GM23338 (cell line): ENCODE measurements around the gene BAG5. TPM values are rescaled to one million over a fixed set of nuclear protein-coding genes. Genes with fewer than 3 reads are reported as not detected.

Experiments
- ATAC-seq: fragments of 200-7000 bp; cut with Tn5 transposase; 3 replicates; pipeline ENCODE4 v1.9.1; 2020
- DNase-seq: peaks from one replicate; pipeline ENCODE4 v3.0.0-alpha.2; 2015; ENCODE audit warnings: low spot score
- H2AFZ ChIP-seq: fragments of 200-600 bp; sonication (generic); 2 replicates; pipeline ENCODE4 v1.8.0; 2016; ENCODE audit warnings: antibody characterized with exemption, mild to moderate bottlenecking, moderate library complexity
- H3F3A ChIP-seq: fragments of 200-600 bp; sonication (generic); replicated peaks from 2 replicates; pipeline ENCODE4 v1.8.0; 2017; ENCODE audit warnings: antibody characterized with exemption, mixed run types, low read depth
- H3K27ac ChIP-seq: fragments of 200-600 bp; sonication (generic); 2 replicates; pipeline ENCODE4 v1.6.1; 2016; ENCODE audit warnings: low read depth
- H3K27me3 ChIP-seq: fragments of 200-600 bp; sonication (generic); 2 replicates; pipeline ENCODE4 v1.8.0; 2016; ENCODE audit warnings: mild to moderate bottlenecking, mixed run types, moderate library complexity; ENCODE audit not compliant: insufficient read depth
- H3K36me3 ChIP-seq: fragments of 200-600 bp; sonication (generic); 2 replicates; pipeline ENCODE4 v1.8.0; 2016; ENCODE audit warnings: mild to moderate bottlenecking; ENCODE audit not compliant: insufficient read depth
- H3K4me1 ChIP-seq: fragments of 200-600 bp; sonication (generic); 2 replicates; pipeline ENCODE4 v1.8.0; 2016; ENCODE audit warnings: mild to moderate bottlenecking, moderate library complexity; ENCODE audit not compliant: insufficient read depth
- H3K4me2 ChIP-seq: fragments of 200-600 bp; sonication (generic); 2 replicates; pipeline ENCODE4 v1.7.1; 2017; ENCODE audit warnings: mixed run types
- H3K4me3 ChIP-seq: fragments of 200-600 bp; sonication (generic); 2 replicates; pipeline ENCODE4 v1.6.1; 2016; ENCODE audit warnings: mixed run types
- H3K79me2 ChIP-seq: fragments of 200-600 bp; sonication (generic); replicated peaks from 2 replicates; pipeline ENCODE4 v1.8.0; 2017; ENCODE audit warnings: mild to moderate bottlenecking; ENCODE audit not compliant: insufficient read depth
- H3K9me2 ChIP-seq: fragments of 200-600 bp; sonication (generic); 2 replicates; pipeline ENCODE4 v1.8.0; 2017; ENCODE audit not compliant: insufficient read depth
- H4K20me1 ChIP-seq: fragments of 200-600 bp; sonication (generic); replicated peaks from 2 replicates; pipeline ENCODE4 v1.8.0; 2017; ENCODE audit warnings: mild to moderate bottlenecking; ENCODE audit not compliant: insufficient read depth
- H3K27ac Mint-ChIP-seq: 2 replicates; pipeline ENCODE4 v1.8.0; 2020; ENCODE audit warnings: inconsistent platforms, mild to moderate bottlenecking, moderate library complexity, mixed read lengths
- H3K27me3 Mint-ChIP-seq: 3 replicates; pipeline ENCODE4 v1.8.0; 2022; ENCODE audit warnings: low read depth, mild to moderate bottlenecking, moderate library complexity, mixed read lengths, inconsistent platforms; ENCODE audit not compliant: insufficient read depth, poor library complexity
- H3K36me3 Mint-ChIP-seq: 3 replicates; pipeline ENCODE4 v1.8.0; 2021; ENCODE audit warnings: low read depth, mild to moderate bottlenecking, inconsistent platforms, moderate library complexity, mixed read lengths
- H3K4me1 Mint-ChIP-seq: 3 replicates; pipeline ENCODE4 v1.8.0; 2020; ENCODE audit warnings: mild to moderate bottlenecking, inconsistent platforms, mixed read lengths
- H3K4me3 Mint-ChIP-seq: 3 replicates; pipeline ENCODE4 v1.8.0; 2021; ENCODE audit warnings: moderate library complexity, mild to moderate bottlenecking, inconsistent platforms, mixed read lengths
- H3K9me3 Mint-ChIP-seq: 3 replicates; pipeline ENCODE4 v1.8.0; 2020; ENCODE audit warnings: moderate library complexity, mild to moderate bottlenecking, inconsistent platforms, mixed read lengths
- CREB1 ChIP-seq: fragments of 250-450 bp; sonication (Bioruptor Pico); IDR thresholded peaks from 2 replicates; pipeline ENCODE4 v1.5.0; 2020; ENCODE audit warnings: low read depth, mild to moderate bottlenecking, moderate library complexity
- EZH2phosphoT487 ChIP-seq: fragments of 200-600 bp; sonication (generic); IDR thresholded peaks from one replicate; pipeline ENCODE4 v1.8.1; 2018; ENCODE audit warnings: antibody characterized with exemption; ENCODE audit not compliant: unreplicated experiment
- JUNB ChIP-seq: IDR thresholded peaks from one replicate; pipeline ENCODE4 v1.6.1; 2016; ENCODE audit warnings: antibody characterized with exemption; ENCODE audit not compliant: unreplicated experiment
- NANOG ChIP-seq: IDR thresholded peaks from 2 replicates; pipeline ENCODE4 v1.6.1; 2016; ENCODE audit warnings: antibody characterized with exemption, borderline replicate concordance
- POLR2AphosphoS5 ChIP-seq: IDR thresholded peaks from 2 replicates; pipeline ENCODE4 v1.6.1; 2016; ENCODE audit warnings: antibody characterized with exemption, low read depth
- STAT1 ChIP-seq: IDR thresholded peaks from one replicate; pipeline ENCODE4 v1.6.1; 2016; ENCODE audit warnings: antibody characterized with exemption; ENCODE audit not compliant: unreplicated experiment
- ZNF114 ChIP-seq: fragments of 250-450 bp; sonication (Bioruptor Pico); IDR thresholded peaks from 2 replicates; pipeline ENCODE4 v1.5.0; 2020; ENCODE audit warnings: mild to moderate bottlenecking, moderate library complexity
- ZNF331 ChIP-seq: fragments of 250-450 bp; sonication (Bioruptor Pico); IDR thresholded peaks from 2 replicates; pipeline ENCODE4 v1.5.0; 2020; ENCODE audit warnings: low read depth, mild to moderate bottlenecking, moderate library complexity
- polyA plus RNA-seq: library from polyadenylated mRNA; unstranded; fragments of >200 nt; fragmentation: Nextera tagmentation; extraction: Ambion mirVana; gene quantifications from 2 replicates; pipeline ENCODE4 v1.2.1, GENCODE V29; 2016
- total RNA-seq: library from RNA; depleted of rRNA; stranded (reverse); fragments of >200 nt; shearing (Covaris generic); gene quantifications from 2 replicates; pipeline ENCODE4 v1.2.3, GENCODE V29; 2014
- TF ChIP-seq, protein P1 (sequence below): IDR thresholded peaks from one replicate; pipeline ENCODE4 v1.6.1; 2018; ENCODE audit warnings: antibody characterized with exemption; ENCODE audit not compliant: unreplicated experiment
- TF ChIP-seq, protein P2 (sequence below), 2 experiments: fragments of 200-600 bp in 1 of 2; sonication (generic) in 1 of 2; conservative IDR thresholded peaks; 2 replicates each; pipeline versions ENCODE4 v1.5.1 to v1.6.1; 2016 to 2017; ENCODE audit warnings: antibody characterized with exemption in 2 of 2, low read depth in 2 of 2, mild to moderate bottlenecking in 2 of 2, moderate library complexity in 1 of 2
- TF ChIP-seq, protein P3 (sequence below): IDR thresholded peaks from 2 replicates; pipeline ENCODE4 v1.6.1; 2016; ENCODE audit warnings: antibody characterized with exemption

Gene BAG5
- total and polyA plus RNA-seq, 2 experiments from 2014 or later = 21.1 to 29.2 TPM

DNA sequence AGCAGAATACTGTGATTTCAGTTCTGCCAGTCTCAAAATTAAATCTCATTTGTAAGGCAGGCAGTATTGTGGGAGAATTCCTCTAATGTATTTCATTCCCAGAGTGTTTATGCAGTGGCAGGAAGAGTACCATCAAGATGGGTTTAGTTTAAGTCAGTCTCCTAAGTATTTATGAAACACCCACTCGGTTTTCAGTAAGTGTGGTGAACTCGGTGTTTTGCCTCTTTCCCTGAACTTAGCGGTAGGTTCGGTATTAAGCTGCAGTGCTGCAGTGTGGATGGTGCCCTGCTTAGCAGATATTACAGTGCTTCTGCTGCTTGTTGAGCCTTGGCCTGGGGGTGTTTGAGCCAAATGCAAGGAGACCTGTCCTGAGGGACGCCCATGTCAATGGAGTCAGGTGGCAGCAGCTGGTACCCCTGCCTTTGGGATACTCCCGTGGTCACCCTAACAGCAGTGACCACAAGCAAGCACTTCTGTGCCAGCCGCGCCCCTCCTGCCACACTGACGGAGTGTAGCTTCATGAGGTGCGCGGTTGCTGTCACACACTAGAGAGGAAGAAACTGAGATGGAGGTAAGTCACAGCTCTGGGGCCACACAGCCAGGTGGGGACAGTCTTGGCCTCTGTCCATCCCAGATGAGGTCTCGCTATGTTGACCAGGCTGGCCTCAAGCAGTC is 16.1 kb upstream of the BAG5 start:
- Histone ChIP-seq H3K9me2 (no peaks in the 10 kb centered on the region), H3K79me2 (0 out of 2 replicates have a peak, but pooled peaks cover 5% of the 10 kb centered on the region), H3F3A (peaks cover 2% of the 10 kb centered on the region), H3K27me3 (no peaks in the 10 kb centered on the region), H3K4me2 (no peak overlapping the region), H3K4me3 (no peak overlapping the region), H4K20me1 (peaks cover 3% of the 10 kb centered on the region; the same call in 1 of the 2 replicates), H3K4me1 (no peaks in the 10 kb centered on the region), H3K27ac (no peak overlapping the region), H3K36me3 (peaks cover 3% of the 10 kb centered on the region), H2AFZ (no peak overlapping the region)
- H3K27me3 Mint-ChIP-seq = no peaks in the 10 kb centered on the region
- no peaks in the 10 kb centered on the region for H3K4me1 Mint-ChIP-seq
- H3K4me3 Mint-ChIP-seq = no peak overlapping the region
- H3K27ac Mint-ChIP-seq = no peak overlapping the region
- TF ChIP-seq, protein P1, sequence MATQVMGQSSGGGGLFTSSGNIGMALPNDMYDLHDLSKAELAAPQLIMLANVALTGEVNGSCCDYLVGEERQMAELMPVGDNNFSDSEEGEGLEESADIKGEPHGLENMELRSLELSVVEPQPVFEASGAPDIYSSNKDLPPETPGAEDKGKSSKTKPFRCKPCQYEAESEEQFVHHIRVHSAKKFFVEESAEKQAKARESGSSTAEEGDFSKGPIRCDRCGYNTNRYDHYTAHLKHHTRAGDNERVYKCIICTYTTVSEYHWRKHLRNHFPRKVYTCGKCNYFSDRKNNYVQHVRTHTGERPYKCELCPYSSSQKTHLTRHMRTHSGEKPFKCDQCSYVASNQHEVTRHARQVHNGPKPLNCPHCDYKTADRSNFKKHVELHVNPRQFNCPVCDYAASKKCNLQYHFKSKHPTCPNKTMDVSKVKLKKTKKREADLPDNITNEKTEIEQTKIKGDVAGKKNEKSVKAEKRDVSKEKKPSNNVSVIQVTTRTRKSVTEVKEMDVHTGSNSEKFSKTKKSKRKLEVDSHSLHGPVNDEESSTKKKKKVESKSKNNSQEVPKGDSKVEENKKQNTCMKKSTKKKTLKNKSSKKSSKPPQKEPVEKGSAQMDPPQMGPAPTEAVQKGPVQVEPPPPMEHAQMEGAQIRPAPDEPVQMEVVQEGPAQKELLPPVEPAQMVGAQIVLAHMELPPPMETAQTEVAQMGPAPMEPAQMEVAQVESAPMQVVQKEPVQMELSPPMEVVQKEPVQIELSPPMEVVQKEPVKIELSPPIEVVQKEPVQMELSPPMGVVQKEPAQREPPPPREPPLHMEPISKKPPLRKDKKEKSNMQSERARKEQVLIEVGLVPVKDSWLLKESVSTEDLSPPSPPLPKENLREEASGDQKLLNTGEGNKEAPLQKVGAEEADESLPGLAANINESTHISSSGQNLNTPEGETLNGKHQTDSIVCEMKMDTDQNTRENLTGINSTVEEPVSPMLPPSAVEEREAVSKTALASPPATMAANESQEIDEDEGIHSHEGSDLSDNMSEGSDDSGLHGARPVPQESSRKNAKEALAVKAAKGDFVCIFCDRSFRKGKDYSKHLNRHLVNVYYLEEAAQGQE = no peak
- TF ChIP-seq ZNF114 (CRISPR knock-in tag) (no peak), EZH2phosphoT487 (no peak), NANOG (no peak), STAT1 (no peak), ZNF331 (no peak), POLR2AphosphoS5 (no peak), CREB1 (CRISPR knock-in tag) (no peak), JUNB (no peak)
- TF ChIP-seq, protein P2, sequence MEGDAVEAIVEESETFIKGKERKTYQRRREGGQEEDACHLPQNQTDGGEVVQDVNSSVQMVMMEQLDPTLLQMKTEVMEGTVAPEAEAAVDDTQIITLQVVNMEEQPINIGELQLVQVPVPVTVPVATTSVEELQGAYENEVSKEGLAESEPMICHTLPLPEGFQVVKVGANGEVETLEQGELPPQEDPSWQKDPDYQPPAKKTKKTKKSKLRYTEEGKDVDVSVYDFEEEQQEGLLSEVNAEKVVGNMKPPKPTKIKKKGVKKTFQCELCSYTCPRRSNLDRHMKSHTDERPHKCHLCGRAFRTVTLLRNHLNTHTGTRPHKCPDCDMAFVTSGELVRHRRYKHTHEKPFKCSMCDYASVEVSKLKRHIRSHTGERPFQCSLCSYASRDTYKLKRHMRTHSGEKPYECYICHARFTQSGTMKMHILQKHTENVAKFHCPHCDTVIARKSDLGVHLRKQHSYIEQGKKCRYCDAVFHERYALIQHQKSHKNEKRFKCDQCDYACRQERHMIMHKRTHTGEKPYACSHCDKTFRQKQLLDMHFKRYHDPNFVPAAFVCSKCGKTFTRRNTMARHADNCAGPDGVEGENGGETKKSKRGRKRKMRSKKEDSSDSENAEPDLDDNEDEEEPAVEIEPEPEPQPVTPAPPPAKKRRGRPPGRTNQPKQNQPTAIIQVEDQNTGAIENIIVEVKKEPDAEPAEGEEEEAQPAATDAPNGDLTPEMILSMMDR (conservative IDR thresholded peaks at IDR 0.05; ENCODE audit: low read depth in 2 of 2) = no peak
- TF ChIP-seq, protein P3, sequence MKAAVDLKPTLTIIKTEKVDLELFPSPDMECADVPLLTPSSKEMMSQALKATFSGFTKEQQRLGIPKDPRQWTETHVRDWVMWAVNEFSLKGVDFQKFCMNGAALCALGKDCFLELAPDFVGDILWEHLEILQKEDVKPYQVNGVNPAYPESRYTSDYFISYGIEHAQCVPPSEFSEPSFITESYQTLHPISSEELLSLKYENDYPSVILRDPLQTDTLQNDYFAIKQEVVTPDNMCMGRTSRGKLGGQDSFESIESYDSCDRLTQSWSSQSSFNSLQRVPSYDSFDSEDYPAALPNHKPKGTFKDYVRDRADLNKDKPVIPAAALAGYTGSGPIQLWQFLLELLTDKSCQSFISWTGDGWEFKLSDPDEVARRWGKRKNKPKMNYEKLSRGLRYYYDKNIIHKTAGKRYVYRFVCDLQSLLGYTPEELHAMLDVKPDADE = no peak
- DNase-seq (no peak), ATAC-seq (no peak)
- H3K9me3 Mint-ChIP-seq = no peaks in the 10 kb centered on the region
- peaks cover 27% of the 10 kb centered on the region for H3K36me3 Mint-ChIP-seq
